Pons (tissue), 1 donor: ENCODE measurements around the gene MEIS1.

Experiments used
- DNase-seq: peaks from one replicate; pipeline ENCODE4 v3.0.0-alpha.2; 2016; ENCODE audit warnings: low spot score

Gene MEIS1

GRCh38 chr2:66431846-66432587 lies 2.9 kb upstream of the MEIS1 start:
- DNase-seq = no peak

GRCh38 chr2:66432801-66433694 lies 1.9 kb upstream of the MEIS1 start:
- peak; percentile 93 for DNase-seq

- no peak for DNase-seq
Measured at GRCh38 chr2:66433695-66433944, 1.3 kb upstream of the MEIS1 start.

GRCh38 chr2:66433945-66434678 lies 813 bp upstream of the MEIS1 start:
- DNase-seq = peak; percentile 57

- no peak for DNase-seq
Measured at GRCh38 chr2:66435549-66435875, 587 bp downstream of the MEIS1 start.

GRCh38 chr2:66435963-66436362 lies 1.0 kb downstream of the MEIS1 start:
- no peak for DNase-seq

GRCh38 chr2:66436581-66437001 lies 1.7 kb downstream of the MEIS1 start:
- DNase-seq = peak; percentile 63

GRCh38 chr2:66437109-66437690 lies 2.3 kb downstream of the MEIS1 start:
- peak; percentile 63 for DNase-seq

- DNase-seq = peak; percentile 74
Measured at GRCh38 chr2:66437691-66438497, 3.0 kb downstream of the MEIS1 start.

GRCh38 chr2:66438498-66438833 lies 3.5 kb downstream of the MEIS1 start:
- DNase-seq = no peak

GRCh38 chr2:66438891-66439811 lies 4.2 kb downstream of the MEIS1 start:
- peak; percentile 47 for DNase-seq

GRCh38 chr2:66439812-66440542 lies 5.1 kb downstream of the MEIS1 start:
- peak; percentile 49 for DNase-seq

- peak; percentile 23 for DNase-seq
Measured at GRCh38 chr2:66440708-66441497, 6.0 kb downstream of the MEIS1 start.

- peak; percentile 59 for DNase-seq
Measured at GRCh38 chr2:66441581-66442320, 6.8 kb downstream of the MEIS1 start.

GRCh38 chr2:66442516-66443185 lies 7.7 kb downstream of the MEIS1 start:
- DNase-seq = no peak

- DNase-seq = peak; percentile 56
Measured at GRCh38 chr2:66443186-66443978, 8.5 kb downstream of the MEIS1 start.
